Measurements from ENCODE around the gene SPAG17. TPM values are rescaled to one million over a fixed set of nuclear protein-coding genes. Genes with fewer than 3 reads are reported as not detected.
A peak's percentile ranks its signal among the peaks of the same experiment; 100 is the strongest.

Gene SPAG17
- total and polyA plus RNA-seq, 5 donors = 0.02 to 0.59 TPM; not detected in 3

DNA sequence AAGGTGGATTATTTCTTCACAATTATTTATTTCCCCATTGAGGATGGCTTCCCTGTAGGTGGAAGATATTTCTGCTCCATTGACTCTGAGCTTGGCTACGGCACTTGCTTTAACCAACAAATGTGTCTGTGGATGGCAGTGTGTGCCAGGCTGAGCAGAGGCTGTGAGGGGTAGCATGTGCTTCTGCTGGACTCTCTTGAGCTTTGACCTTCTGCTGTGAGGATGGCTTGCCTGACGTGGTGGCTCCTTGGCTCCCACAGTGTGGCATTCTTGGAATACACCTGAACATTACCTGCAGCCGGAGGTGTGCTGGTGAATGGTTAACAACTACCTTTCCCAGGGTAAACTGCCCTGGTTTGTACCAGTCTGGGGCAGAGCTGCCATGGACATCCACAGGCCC, 208.6 kb downstream of the SPAG17 start:
- intact Hi-C loops (cut with DNase I) = no loop called here
- DNase-seq = no peak
- WGBS = 57% methylated on average over 3 of the region's 3 CpGs
- H3K4me3 ChIP-seq (ENCODE audit: low read length) = no peak overlapping the region
- H3K27ac ChIP-seq (ENCODE audit: low read length) = no peak overlapping the region
- H3K4me1 ChIP-seq (ENCODE audit: control insufficient read depth, insufficient read depth, low read length) = no peaks in the 10 kb centered on the region
- H3K27me3 ChIP-seq (ENCODE audit: control insufficient read depth, insufficient read depth) = no peaks in the 10 kb centered on the region
- ATAC-seq = peak in 1 of 2 donors; percentile 16
- H3K9me3 ChIP-seq (ENCODE audit: control insufficient read depth, low read length) = no peaks in the 10 kb centered on the region

DNA sequence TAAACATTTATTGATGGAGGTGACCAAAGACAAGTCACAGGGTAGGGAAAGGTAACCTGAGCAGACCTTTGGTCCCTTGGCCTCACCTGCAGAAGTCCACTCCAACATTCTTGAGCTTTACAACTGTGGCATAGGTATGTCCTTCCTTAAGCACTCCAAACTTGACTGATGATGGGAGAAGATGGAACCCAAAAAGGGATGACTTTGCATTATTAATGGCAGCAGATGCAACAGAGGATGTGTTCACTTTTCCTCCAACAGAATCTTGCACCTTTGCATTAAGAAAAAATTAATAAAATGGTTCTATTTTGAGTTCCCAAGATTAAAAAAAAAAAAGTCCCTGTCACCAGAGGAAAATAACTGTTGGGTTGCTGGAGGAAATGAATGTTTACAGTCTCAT, 213.3 kb downstream of the SPAG17 start:
- DNase-seq = no peak
- H3K27me3 ChIP-seq (ENCODE audit: control insufficient read depth, insufficient read depth) = no peaks in the 10 kb centered on the region
- H3K4me3 ChIP-seq (ENCODE audit: low read length) = no peak overlapping the region
- no peaks in the 10 kb centered on the region for H3K4me1 ChIP-seq (ENCODE audit: control insufficient read depth, insufficient read depth, low read length)
- intact Hi-C loops (cut with DNase I) = no loop called here
- H3K27ac ChIP-seq (ENCODE audit: low read length) = no peak overlapping the region
- no peaks in the 10 kb centered on the region for H3K9me3 ChIP-seq (ENCODE audit: control insufficient read depth, low read length)
- no peak for ATAC-seq

DNA sequence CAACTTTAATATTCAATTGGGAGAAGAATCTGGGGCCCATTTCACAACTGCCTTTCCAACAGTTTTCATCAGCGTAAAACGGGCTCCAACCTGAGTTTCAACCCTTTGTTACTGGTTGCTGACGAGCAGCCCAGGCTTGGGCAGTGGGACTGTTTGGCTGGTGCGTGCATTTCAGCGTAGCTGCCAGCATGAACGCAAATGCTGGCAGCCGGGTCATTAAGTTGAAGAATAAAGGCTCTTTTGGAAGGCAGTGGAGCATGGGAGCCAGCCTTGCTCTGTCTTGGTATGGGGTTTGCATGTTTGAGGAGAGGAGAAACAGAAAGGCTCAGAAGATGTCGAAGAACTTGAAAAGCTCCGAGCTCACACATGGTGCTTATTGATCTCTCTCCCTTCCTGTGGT, 214.8 kb downstream of the SPAG17 start:
- Histone ChIP-seq H3K27ac (ENCODE audit: low read length) (no peak overlapping the region), H3K9me3 (ENCODE audit: control insufficient read depth, low read length) (no peaks in the 10 kb centered on the region), H3K27me3 (ENCODE audit: control insufficient read depth, insufficient read depth) (no peaks in the 10 kb centered on the region), H3K4me3 (ENCODE audit: low read length) (no peak overlapping the region), H3K4me1 (ENCODE audit: control insufficient read depth, insufficient read depth, low read length) (no peaks in the 10 kb centered on the region)
- intact Hi-C loops (cut with DNase I) = no loop called here
- DNase-seq = no peak
- WGBS = 78% methylated on average over 9 of the region's 9 CpGs
- ATAC-seq = no peak

DNA sequence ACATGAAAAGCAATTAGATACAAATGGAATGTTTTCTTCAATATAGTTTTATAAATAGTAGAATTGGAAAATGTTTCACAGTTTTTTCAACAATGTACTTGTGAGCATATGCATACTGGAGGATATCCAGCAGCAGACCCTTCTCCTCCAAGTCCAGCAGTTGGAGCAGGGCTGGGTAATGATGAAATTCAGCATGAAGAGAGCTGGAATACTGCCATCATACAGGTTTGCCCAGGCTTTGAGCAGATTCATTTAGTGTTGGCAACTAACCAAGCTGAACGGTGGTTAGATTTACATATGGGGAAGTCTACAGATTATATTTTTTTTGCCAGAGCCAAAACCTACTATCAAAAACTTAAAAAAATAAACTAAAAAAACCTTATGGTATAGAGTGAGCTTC, 217.1 kb downstream of the SPAG17 start:
- WGBS = 0% methylated on average over 1 of the region's 1 CpG
- ATAC-seq = no peak
- H3K9me3 ChIP-seq (ENCODE audit: control insufficient read depth, low read length) = no peaks in the 10 kb centered on the region
- no peaks in the 10 kb centered on the region for H3K4me1 ChIP-seq (ENCODE audit: control insufficient read depth, insufficient read depth, low read length)
- no peak for DNase-seq
- no peaks in the 10 kb centered on the region for H3K27me3 ChIP-seq (ENCODE audit: control insufficient read depth, insufficient read depth)
- H3K27ac ChIP-seq (ENCODE audit: low read length) = no peak overlapping the region
- intact Hi-C loops (cut with DNase I) = no loop called here
- no peak overlapping the region for H3K4me3 ChIP-seq (ENCODE audit: low read length)

DNA sequence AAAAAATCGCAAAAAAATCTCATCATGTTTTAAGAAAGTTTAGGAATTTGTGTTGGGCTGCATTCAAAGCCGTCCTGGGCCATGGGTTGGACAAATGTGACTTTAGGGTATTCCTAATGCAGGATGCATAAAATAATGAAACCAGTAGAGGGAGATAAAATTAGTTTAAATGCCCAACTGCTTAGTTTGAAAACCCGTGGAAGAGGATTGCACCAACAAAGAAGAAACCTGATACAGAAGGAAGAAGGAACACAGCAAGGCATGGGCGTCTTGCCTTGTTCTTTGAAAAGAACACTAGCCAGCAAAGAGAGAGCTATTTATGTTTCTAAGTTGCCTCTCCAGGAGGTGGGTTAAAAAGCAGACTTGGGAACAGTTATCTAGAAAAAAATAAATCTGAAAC, 217.6 kb downstream of the SPAG17 start:
- ATAC-seq (no peak), DNase-seq (no peak)
- intact Hi-C loops (cut with DNase I) = no loop called here
- no peaks in the 10 kb centered on the region for H3K27me3 ChIP-seq (ENCODE audit: control insufficient read depth, insufficient read depth)
- no peaks in the 10 kb centered on the region for H3K4me1 ChIP-seq (ENCODE audit: control insufficient read depth, insufficient read depth, low read length)
- no peaks in the 10 kb centered on the region for H3K9me3 ChIP-seq (ENCODE audit: control insufficient read depth, low read length)
- WGBS = 58% methylated on average over 4 of the region's 4 CpGs
- no peak overlapping the region for H3K27ac ChIP-seq (ENCODE audit: low read length)
- no peak overlapping the region for H3K4me3 ChIP-seq (ENCODE audit: low read length)

DNA sequence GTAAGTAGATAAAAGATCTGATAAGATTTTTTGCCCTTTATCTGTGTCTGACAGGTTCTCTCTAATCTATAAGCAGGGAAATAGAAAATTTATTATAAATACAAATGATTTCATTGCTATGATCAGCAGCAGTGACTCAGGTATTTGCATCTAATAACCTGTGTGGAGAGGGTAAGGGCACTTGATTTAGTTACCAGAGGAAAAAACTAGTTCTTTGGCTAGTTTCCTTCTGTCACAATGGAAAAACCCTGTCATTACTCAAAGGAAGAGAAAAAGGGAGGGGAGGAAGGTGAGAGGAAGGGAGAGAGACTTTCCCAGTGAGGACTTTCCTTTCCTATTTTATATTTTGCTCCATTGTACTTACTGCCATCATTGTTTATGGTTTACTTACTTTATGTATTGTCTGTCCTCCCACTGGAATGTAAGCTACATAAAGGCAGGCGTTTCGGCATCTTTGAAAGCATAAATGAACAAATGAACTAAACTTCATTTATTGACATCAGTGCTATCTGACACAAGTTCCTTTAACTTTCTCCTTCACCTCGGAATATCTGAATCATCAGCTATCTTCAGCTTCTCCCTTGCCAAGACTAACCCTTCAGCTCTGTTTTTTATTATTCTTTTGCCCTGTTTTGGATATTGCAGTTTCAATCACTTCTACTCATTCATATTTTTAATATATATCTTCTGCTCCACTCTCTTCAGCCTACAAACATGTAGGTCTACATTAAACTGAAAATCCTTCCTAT, 220.6 kb downstream of the SPAG17 start:
- WGBS = 72% methylated on average over 3 of the region's 3 CpGs
- ATAC-seq = no peak
- H3K4me3 ChIP-seq (ENCODE audit: low read length) = no peak overlapping the region
- H3K9me3 ChIP-seq (ENCODE audit: control insufficient read depth, low read length) = no peaks in the 10 kb centered on the region
- H3K27ac ChIP-seq (ENCODE audit: low read length) = no peak overlapping the region
- no peaks in the 10 kb centered on the region for H3K27me3 ChIP-seq (ENCODE audit: control insufficient read depth, insufficient read depth)
- intact Hi-C loops (cut with DNase I) = no loop called here
- no peaks in the 10 kb centered on the region for H3K4me1 ChIP-seq (ENCODE audit: control insufficient read depth, insufficient read depth, low read length)
- DNase-seq = no peak

DNA sequence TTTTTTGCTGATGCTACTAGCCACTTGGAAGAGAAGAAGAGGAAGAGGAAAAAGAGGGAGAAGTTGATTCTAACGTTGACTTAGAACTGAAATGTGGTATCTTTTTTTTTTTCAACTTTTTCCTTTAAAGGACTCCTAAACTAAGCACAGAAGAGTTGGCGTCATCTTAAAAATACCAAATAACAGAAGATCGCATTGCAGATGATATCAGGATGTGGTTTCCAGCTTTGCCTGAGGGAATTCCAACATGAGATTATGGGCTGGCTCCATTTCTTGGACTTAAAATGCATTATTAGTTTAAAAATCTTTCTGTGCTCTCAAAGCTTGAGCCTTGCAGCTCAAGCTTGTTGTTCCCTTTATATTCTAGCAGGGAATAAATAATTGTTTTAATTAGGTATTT, 225.7 kb downstream of the SPAG17 start:
- no peaks in the 10 kb centered on the region for H3K4me1 ChIP-seq (ENCODE audit: control insufficient read depth, insufficient read depth, low read length)
- DNase-seq (no peak), ATAC-seq (no peak)
- 70% methylated on average over 3 of the region's 3 CpGs for WGBS
- H3K27me3 ChIP-seq (ENCODE audit: control insufficient read depth, insufficient read depth) = no peaks in the 10 kb centered on the region
- no peak overlapping the region for H3K4me3 ChIP-seq (ENCODE audit: low read length)
- H3K9me3 ChIP-seq (ENCODE audit: control insufficient read depth, low read length) = no peaks in the 10 kb centered on the region
- H3K27ac ChIP-seq (ENCODE audit: low read length) = no peak overlapping the region
- intact Hi-C loops (cut with DNase I) = no loop called here

DNA sequence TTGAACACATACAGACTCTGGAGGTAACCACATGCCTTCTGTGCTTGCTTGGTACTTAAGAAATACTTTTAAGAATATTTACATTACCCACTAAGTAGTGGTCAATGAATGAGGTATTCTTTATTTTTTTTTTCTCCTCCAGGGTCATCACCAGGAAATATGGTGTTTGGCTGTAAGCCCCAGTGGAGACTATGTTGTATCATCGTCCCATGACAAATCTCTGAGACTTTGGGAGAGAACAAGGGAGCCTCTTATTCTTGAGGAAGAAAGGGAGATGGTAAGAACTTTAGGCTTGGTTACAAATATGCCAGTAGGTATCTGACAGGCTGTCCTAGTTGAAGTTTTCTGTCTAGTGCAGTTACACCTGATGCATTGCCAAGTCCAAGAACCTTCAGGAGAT, 232.6 kb downstream of the SPAG17 start:
- no peak for DNase-seq
- no peaks in the 10 kb centered on the region for H3K27me3 ChIP-seq (ENCODE audit: control insufficient read depth, insufficient read depth)
- 92% methylated on average over 1 of the region's 1 CpG for WGBS

DNA sequence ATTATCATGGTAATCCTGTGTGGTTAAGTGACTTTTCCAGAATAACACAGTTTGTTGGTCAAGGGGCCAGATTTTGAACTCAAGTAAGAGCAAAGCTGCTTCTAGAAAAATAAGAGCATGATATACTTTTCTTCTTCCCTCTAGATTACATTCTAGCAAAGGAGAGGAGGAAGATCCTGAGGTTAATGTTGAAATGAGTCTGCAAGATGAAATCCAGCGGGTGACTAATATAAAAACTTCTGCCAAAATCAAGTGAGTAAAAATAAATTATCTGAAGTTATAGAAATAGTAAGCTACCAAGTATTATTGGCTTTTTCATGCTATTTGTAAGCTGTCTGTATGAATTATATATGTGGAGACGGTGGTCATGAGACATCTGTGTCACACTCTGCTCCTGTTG, 242.7 kb downstream of the SPAG17 start:
- Histone ChIP-seq H3K27ac (ENCODE audit: low read length) (no peak overlapping the region), H3K27me3 (ENCODE audit: control insufficient read depth, insufficient read depth) (no peaks in the 10 kb centered on the region), H3K4me1 (ENCODE audit: control insufficient read depth, insufficient read depth, low read length) (no peaks in the 10 kb centered on the region), H3K9me3 (ENCODE audit: control insufficient read depth, low read length) (no peaks in the 10 kb centered on the region), H3K4me3 (ENCODE audit: low read length) (no peak overlapping the region)
- DNase-seq (no peak), ATAC-seq (no peak)
- intact Hi-C loops (cut with DNase I) = no loop called here
- WGBS = 94% methylated on average over 2 of the region's 2 CpGs

More for the DNA sequence above, 232.6 kb downstream of the SPAG17 start:
- intact Hi-C loops (cut with DNase I) = no loop called here
- ATAC-seq = no peak
- no peak overlapping the region for H3K4me3 ChIP-seq (ENCODE audit: low read length)
- no peak overlapping the region for H3K27ac ChIP-seq (ENCODE audit: low read length)
- no peaks in the 10 kb centered on the region for H3K4me1 ChIP-seq (ENCODE audit: control insufficient read depth, insufficient read depth, low read length)
- H3K9me3 ChIP-seq (ENCODE audit: control insufficient read depth, low read length) = no peaks in the 10 kb centered on the region

DNA sequence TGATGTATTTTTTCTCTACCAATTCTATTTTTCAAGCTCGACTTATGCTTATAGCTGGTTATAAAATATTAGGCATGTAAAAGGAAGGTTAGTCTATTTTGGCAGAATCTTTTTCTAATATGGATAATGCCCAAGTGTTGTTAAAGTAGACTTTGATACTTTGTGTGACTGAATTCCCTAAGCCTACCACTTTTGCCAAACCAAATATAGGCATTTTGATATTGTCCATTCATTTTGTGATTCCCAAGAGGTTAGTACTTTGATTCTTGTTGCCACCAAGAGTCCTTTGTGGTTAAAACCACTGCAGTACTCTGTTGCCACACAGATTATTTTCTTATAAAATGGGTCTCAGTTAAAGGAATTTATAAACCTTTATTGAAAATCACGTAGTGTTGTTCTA, 251.3 kb downstream of the SPAG17 start:
- ATAC-seq (no peak), DNase-seq (no peak)
- 93% methylated on average over 2 of the region's 2 CpGs for WGBS
- Histone ChIP-seq H3K4me3 (ENCODE audit: low read length) (no peak overlapping the region), H3K27me3 (ENCODE audit: control insufficient read depth, insufficient read depth) (no peaks in the 10 kb centered on the region), H3K9me3 (ENCODE audit: control insufficient read depth, low read length) (no peaks in the 10 kb centered on the region), H3K4me1 (ENCODE audit: control insufficient read depth, insufficient read depth, low read length) (no peaks in the 10 kb centered on the region), H3K27ac (ENCODE audit: low read length) (no peak overlapping the region)
- intact Hi-C loops (cut with DNase I) = no loop called here

DNA sequence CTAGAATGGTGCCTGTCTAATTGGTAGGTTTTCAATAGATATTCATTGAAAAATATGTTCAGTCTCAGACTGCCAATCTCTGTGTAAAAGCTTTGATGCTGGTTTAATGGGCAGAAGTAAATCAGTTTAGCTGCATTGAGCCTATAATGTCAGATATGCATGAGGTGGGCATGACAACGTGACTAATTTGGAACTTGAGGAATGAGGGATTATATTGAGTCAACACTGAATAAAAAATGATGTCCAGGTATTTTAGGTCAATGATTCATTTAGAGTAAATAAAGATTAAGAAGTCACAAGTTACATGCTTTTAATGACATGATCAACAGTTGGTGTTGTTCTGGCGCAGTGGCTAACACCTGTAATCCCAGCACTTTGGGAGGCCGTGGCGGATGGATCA, 252.5 kb downstream of the SPAG17 start:
- WGBS = 97% methylated on average over 4 of the region's 4 CpGs
- no peak for ATAC-seq
- intact Hi-C loops (cut with DNase I) = no loop called here

DNA sequence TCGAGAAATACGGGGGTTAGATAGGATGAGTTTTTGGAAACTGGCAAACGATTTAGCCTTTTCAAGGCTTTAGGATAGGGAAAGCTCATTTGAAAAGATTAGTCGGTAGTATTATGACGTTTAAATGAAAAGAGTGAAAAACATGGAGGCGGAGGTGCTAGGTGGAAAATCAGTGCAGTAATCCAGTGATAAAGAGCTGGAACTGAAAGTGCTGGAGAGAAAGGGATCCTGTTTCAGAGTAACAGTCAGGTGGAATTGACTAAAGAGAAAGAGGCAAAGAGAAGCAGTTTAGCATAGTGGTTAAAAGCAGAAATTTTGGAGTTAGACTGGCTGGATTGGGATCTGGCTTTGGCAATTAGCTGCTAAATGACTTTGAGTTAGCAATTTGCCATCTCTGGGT, 254.5 kb downstream of the SPAG17 start:
- intact Hi-C loops (cut with DNase I) = no loop called here
- ATAC-seq (no peak), DNase-seq (no peak)
- Histone ChIP-seq H3K9me3 (ENCODE audit: control insufficient read depth, low read length) (no peaks in the 10 kb centered on the region), H3K4me1 (ENCODE audit: control insufficient read depth, insufficient read depth, low read length) (no peaks in the 10 kb centered on the region), H3K27ac (ENCODE audit: low read length) (no peak overlapping the region), H3K27me3 (ENCODE audit: control insufficient read depth, insufficient read depth) (no peaks in the 10 kb centered on the region), H3K4me3 (ENCODE audit: low read length) (peak overlapping the region; percentile 84)
- 7% methylated on average over 6 of the region's 6 CpGs for WGBS

More for the DNA sequence above, 252.5 kb downstream of the SPAG17 start:
- H3K9me3 ChIP-seq (ENCODE audit: control insufficient read depth, low read length) = no peaks in the 10 kb centered on the region
- no peaks in the 10 kb centered on the region for H3K4me1 ChIP-seq (ENCODE audit: control insufficient read depth, insufficient read depth, low read length)
- no peak overlapping the region for H3K4me3 ChIP-seq (ENCODE audit: low read length)
- H3K27ac ChIP-seq (ENCODE audit: low read length) = no peak overlapping the region
- DNase-seq = peak in 1 of 3 donors; percentile 48
- no peaks in the 10 kb centered on the region for H3K27me3 ChIP-seq (ENCODE audit: control insufficient read depth, insufficient read depth)
